NB4 (cell line): ENCODE measurements around the gene CASZ1.

Experiments used
- TF ChIP-seq, protein P1 (sequence below): IDR thresholded peaks from one replicate; pipeline ENCODE4 v1.5.1; 2012; ENCODE audit warnings: low read depth, low read length
- TF ChIP-seq, protein P2 (sequence below): IDR thresholded peaks from 2 replicates; pipeline ENCODE4 v1.6.1; 2011; ENCODE audit warnings: low read depth, low read length

DNA sequence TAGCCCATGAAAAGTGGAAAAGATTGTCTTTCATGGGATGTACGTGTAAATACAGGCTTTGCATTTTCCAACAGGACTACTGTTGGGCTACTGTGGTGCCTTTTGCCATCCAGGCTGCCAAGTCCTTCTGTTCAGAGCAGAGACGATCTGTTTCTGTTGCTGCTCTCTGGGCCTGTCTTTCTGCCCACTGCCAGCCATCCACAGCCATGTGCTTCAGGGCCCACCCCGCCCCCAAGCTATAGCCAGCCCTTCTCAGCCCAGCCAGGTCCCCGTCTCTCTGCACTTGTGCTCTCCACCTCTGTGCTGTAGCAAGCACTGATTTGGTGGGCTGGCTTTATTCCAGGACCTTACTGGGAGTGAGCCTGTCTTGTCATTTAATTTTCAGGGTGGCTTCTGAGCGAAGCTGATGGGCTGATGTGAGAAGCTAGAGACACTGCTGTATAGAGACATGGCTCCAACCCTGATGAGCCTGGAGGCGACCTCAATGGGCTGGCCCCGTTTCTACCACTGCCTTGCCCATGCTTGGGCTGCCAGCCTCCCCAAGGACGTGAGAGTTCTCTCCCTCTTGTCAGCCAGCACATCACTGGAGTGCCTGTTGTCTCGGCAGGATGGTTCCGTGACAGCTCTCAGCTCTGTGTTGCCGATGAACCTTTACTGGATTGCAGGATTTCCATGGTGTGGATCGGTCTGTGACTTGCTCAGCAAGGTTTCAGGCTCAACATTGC, 183.8 kb downstream of the CASZ1 start:
- TF ChIP-seq, protein P1, sequence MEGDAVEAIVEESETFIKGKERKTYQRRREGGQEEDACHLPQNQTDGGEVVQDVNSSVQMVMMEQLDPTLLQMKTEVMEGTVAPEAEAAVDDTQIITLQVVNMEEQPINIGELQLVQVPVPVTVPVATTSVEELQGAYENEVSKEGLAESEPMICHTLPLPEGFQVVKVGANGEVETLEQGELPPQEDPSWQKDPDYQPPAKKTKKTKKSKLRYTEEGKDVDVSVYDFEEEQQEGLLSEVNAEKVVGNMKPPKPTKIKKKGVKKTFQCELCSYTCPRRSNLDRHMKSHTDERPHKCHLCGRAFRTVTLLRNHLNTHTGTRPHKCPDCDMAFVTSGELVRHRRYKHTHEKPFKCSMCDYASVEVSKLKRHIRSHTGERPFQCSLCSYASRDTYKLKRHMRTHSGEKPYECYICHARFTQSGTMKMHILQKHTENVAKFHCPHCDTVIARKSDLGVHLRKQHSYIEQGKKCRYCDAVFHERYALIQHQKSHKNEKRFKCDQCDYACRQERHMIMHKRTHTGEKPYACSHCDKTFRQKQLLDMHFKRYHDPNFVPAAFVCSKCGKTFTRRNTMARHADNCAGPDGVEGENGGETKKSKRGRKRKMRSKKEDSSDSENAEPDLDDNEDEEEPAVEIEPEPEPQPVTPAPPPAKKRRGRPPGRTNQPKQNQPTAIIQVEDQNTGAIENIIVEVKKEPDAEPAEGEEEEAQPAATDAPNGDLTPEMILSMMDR: no peak
- TF ChIP-seq, protein P2, sequence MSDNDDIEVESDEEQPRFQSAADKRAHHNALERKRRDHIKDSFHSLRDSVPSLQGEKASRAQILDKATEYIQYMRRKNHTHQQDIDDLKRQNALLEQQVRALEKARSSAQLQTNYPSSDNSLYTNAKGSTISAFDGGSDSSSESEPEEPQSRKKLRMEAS: no peak
